ENCODE measurements around the gene CANT1. TPM values are rescaled to one million over a fixed set of nuclear protein-coding genes. Genes with fewer than 3 reads are reported as not detected.

CANT1 gene
- total and polyA plus RNA-seq, 2 of the 13 experiments (the other 11 are each of a cell fraction or from before 2014, with no cell fraction given): 34.1 to 42.1 TPM

- TF ChIP-seq ZNF687 (CRISPR knock-in tag; IDR thresholded peaks at IDR 0.05) (peak; percentile 91), CBX2 (IDR thresholded peaks at IDR 0.05; ENCODE audit: low read depth, low read length) (no peak), CBX2 (CRISPR knock-in tag; IDR thresholded peaks at IDR 0.05; ENCODE audit: low read depth) (peak; percentile 46; the same call in 1 of the 2 replicates), PHF21A (CRISPR knock-in tag; IDR thresholded peaks at IDR 0.05) (peak; percentile 96), ZFP1 (CRISPR knock-in tag; IDR thresholded peaks at IDR 0.05) (no peak), ZNF768 (CRISPR knock-in tag; IDR thresholded peaks at IDR 0.05) (peak; percentile 82; the same call in 1 of the 2 replicates), NFE2 (CRISPR knock-in tag; IDR thresholded peaks at IDR 0.05) (no peak), ADNP (CRISPR knock-in tag; IDR thresholded peaks at IDR 0.05) (no peak), HBP1 (CRISPR knock-in tag; IDR thresholded peaks at IDR 0.05; ENCODE audit: low read depth) (peak; percentile 75; the same call in 1 of the 2 replicates), TAF1 (CRISPR knock-in tag; IDR thresholded peaks at IDR 0.05) (peak; percentile 92), MAZ (IDR thresholded peaks at IDR 0.05; ENCODE audit: borderline replicate concordance, low read depth, low read length) (no peak), MAZ (CRISPR knock-in tag; IDR thresholded peaks at IDR 0.05; ENCODE audit: low read depth) (peak; percentile 14), ZKSCAN1 (IDR thresholded peaks at IDR 0.05; ENCODE audit: low read length) (no peak)
- TF ChIP-seq, protein P1, sequence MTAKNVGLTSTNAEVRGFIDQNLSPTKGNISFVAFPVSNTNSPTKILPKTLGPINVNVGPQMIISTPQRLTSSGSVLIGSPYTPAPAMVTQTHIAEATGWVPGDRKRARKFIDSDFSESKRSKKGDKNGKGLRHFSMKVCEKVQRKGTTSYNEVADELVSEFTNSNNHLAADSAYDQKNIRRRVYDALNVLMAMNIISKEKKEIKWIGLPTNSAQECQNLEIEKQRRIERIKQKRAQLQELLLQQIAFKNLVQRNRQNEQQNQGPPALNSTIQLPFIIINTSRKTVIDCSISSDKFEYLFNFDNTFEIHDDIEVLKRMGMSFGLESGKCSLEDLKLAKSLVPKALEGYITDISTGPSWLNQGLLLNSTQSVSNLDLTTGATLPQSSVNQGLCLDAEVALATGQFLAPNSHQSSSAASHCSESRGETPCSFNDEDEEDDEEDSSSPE (CRISPR knock-in tag; IDR thresholded peaks at IDR 0.05): peak; percentile 59; the same call in 1 of the 2 replicates
- TF ChIP-seq, protein P2, sequence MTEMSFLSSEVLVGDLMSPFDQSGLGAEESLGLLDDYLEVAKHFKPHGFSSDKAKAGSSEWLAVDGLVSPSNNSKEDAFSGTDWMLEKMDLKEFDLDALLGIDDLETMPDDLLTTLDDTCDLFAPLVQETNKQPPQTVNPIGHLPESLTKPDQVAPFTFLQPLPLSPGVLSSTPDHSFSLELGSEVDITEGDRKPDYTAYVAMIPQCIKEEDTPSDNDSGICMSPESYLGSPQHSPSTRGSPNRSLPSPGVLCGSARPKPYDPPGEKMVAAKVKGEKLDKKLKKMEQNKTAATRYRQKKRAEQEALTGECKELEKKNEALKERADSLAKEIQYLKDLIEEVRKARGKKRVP (CRISPR knock-in tag; IDR thresholded peaks at IDR 0.05): peak in 1 of 2 experiments; percentile 78; a peak in 2 of 4 replicates
- TF ChIP-seq, protein P3, sequence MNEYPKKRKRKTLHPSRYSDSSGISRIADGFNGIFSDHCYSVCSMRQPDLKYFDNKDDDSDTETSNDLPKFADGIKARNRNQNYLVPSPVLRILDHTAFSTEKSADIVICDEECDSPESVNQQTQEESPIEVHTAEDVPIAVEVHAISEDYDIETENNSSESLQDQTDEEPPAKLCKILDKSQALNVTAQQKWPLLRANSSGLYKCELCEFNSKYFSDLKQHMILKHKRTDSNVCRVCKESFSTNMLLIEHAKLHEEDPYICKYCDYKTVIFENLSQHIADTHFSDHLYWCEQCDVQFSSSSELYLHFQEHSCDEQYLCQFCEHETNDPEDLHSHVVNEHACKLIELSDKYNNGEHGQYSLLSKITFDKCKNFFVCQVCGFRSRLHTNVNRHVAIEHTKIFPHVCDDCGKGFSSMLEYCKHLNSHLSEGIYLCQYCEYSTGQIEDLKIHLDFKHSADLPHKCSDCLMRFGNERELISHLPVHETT (CRISPR knock-in tag; conservative IDR thresholded peaks at IDR 0.05): no peak
- TF ChIP-seq, protein P4, sequence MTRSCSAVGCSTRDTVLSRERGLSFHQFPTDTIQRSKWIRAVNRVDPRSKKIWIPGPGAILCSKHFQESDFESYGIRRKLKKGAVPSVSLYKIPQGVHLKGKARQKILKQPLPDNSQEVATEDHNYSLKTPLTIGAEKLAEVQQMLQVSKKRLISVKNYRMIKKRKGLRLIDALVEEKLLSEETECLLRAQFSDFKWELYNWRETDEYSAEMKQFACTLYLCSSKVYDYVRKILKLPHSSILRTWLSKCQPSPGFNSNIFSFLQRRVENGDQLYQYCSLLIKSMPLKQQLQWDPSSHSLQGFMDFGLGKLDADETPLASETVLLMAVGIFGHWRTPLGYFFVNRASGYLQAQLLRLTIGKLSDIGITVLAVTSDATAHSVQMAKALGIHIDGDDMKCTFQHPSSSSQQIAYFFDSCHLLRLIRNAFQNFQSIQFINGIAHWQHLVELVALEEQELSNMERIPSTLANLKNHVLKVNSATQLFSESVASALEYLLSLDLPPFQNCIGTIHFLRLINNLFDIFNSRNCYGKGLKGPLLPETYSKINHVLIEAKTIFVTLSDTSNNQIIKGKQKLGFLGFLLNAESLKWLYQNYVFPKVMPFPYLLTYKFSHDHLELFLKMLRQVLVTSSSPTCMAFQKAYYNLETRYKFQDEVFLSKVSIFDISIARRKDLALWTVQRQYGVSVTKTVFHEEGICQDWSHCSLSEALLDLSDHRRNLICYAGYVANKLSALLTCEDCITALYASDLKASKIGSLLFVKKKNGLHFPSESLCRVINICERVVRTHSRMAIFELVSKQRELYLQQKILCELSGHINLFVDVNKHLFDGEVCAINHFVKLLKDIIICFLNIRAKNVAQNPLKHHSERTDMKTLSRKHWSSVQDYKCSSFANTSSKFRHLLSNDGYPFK (CRISPR knock-in tag; IDR thresholded peaks at IDR 0.05; ENCODE audit: borderline replicate concordance): peak; percentile 84
Measured at GRCh38 chr17:78979780-78980623, 29.6 kb downstream of the CANT1 start, which contains the start of gene LGALS3BP (continued).
